ENCODE measurements around the gene ETV6. TPM values are rescaled to one million over a fixed set of nuclear protein-coding genes. Genes with fewer than 3 reads are reported as not detected.

Gene ETV6
- polyA plus RNA-seq, 1 donor (not counting 4 experiments of a cell fraction or from before 2014, with no cell fraction given) = 5.3 TPM

- Histone ChIP-seq H3K9me1 (ENCODE audit: control insufficient read depth, extremely low read depth, insufficient read depth, low read length) (no peaks in the 10 kb centered on the region), H4K20me1 (ENCODE audit: control insufficient read depth, extremely low read depth, insufficient read depth, low read length) (no peaks in the 10 kb centered on the region), H3K4me1 (ENCODE audit: control insufficient read depth, extremely low read depth, insufficient read depth, low read length) (peaks cover 17% of the 10 kb centered on the region), H3K79me2 (ENCODE audit: control insufficient read depth, insufficient read depth, low read length) (no peaks in the 10 kb centered on the region), H3K9ac (ENCODE audit: control insufficient read depth, extremely low read depth, insufficient read depth, low read length) (no peak overlapping the region), H3K4me2 (ENCODE audit: control insufficient read depth, extremely low read depth, insufficient read depth, low read depth, low read length) (no peak overlapping the region), H3K27ac (ENCODE audit: control insufficient read depth, insufficient read depth, low read length) (no peak overlapping the region), H3K4me3 (ENCODE audit: control insufficient read depth in 2 of 3, extremely low read depth in 1 of 3, insufficient read depth in 2 of 3, low read depth in 1 of 3, low read length in 3 of 3) (no peak overlapping the region), H3K27me3 (ENCODE audit: control insufficient read depth, extremely low read depth, insufficient read depth, low read length) (no peaks in the 10 kb centered on the region), H3K9me3 (ENCODE audit: control insufficient read depth, low read depth, low read length) (no peaks in the 10 kb centered on the region), H2AFZ (ENCODE audit: control insufficient read depth, low read length) (no peak overlapping the region), H3K36me3 (ENCODE audit: control insufficient read depth in 2 of 2, extremely low read depth in 1 of 2, insufficient read depth in 2 of 2, low read length in 2 of 2) (no peaks in the 10 kb centered on the region)
- TF ChIP-seq EZH2 (IDR thresholded peaks at IDR 0.05; ENCODE audit: low read length) = no peak
- no peak for TF ChIP-seq CTCF (optimal IDR thresholded peaks at IDR 0.05 in 1 of 3, IDR thresholded peaks at IDR 0.05 in 1 of 3, conservative IDR thresholded peaks at IDR 0.05 in 1 of 3; ENCODE audit: extremely low read depth in 1 of 3, insufficient read depth in 2 of 3, low read length in 3 of 3)
- FAIRE-seq = no peak
- no peak for DNase-seq (ENCODE audit: low read depth, low spot score)
- dilution Hi-C loops (cut with MboI; ENCODE audit: extremely low pct_ligation_motif_present, low sequenced_read_pairs) = no loop called here
These were observed 171.0 kb downstream of the ETV6 start for GRCh38 chr12:11820476-11820875.

- no peaks in the 10 kb centered on the region for H3K36me3 ChIP-seq (ENCODE audit: control insufficient read depth in 2 of 2, extremely low read depth in 1 of 2, insufficient read depth in 2 of 2, low read length in 2 of 2)
- no peaks in the 10 kb centered on the region for H3K9me1 ChIP-seq (ENCODE audit: control insufficient read depth, extremely low read depth, insufficient read depth, low read length)
- no peaks in the 10 kb centered on the region for H4K20me1 ChIP-seq (ENCODE audit: control insufficient read depth, extremely low read depth, insufficient read depth, low read length)
- FAIRE-seq (no peak), DNase-seq (ENCODE audit: low read depth, low spot score) (no peak)
- H3K9me3 ChIP-seq (ENCODE audit: control insufficient read depth, low read depth, low read length) = no peaks in the 10 kb centered on the region
- H3K79me2 ChIP-seq (ENCODE audit: control insufficient read depth, insufficient read depth, low read length) = no peaks in the 10 kb centered on the region
- TF ChIP-seq EZH2 (IDR thresholded peaks at IDR 0.05; ENCODE audit: low read length) = no peak
- no peak for TF ChIP-seq CTCF (optimal IDR thresholded peaks at IDR 0.05 in 1 of 3, IDR thresholded peaks at IDR 0.05 in 1 of 3, conservative IDR thresholded peaks at IDR 0.05 in 1 of 3; ENCODE audit: extremely low read depth in 1 of 3, insufficient read depth in 2 of 3, low read length in 3 of 3)
- H3K4me3 ChIP-seq (ENCODE audit: control insufficient read depth in 2 of 3, extremely low read depth in 1 of 3, insufficient read depth in 2 of 3, low read depth in 1 of 3, low read length in 3 of 3) = no peak overlapping the region
- H2AFZ ChIP-seq (ENCODE audit: control insufficient read depth, low read length) = no peak overlapping the region
- peak overlapping the region; percentile 33 for H3K4me2 ChIP-seq (ENCODE audit: control insufficient read depth, extremely low read depth, insufficient read depth, low read depth, low read length)
- dilution Hi-C loops (cut with MboI; ENCODE audit: extremely low pct_ligation_motif_present, low sequenced_read_pairs) = no loop called here
- no peak overlapping the region for H3K9ac ChIP-seq (ENCODE audit: control insufficient read depth, extremely low read depth, insufficient read depth, low read length)
- H3K27me3 ChIP-seq (ENCODE audit: control insufficient read depth, extremely low read depth, insufficient read depth, low read length) = no peaks in the 10 kb centered on the region
- H3K27ac ChIP-seq (ENCODE audit: control insufficient read depth, insufficient read depth, low read length) = no peak overlapping the region
- peaks cover 13% of the 10 kb centered on the region for H3K4me1 ChIP-seq (ENCODE audit: control insufficient read depth, extremely low read depth, insufficient read depth, low read length)
These were observed 172.1 kb downstream of the ETV6 start for GRCh38 chr12:11821386-11822080.
